Measurements from ENCODE around the gene KIN.

Gene KIN

GRCh38 chr10:7789390-7789789 is 1.6 kb upstream of the KIN start:
- peak overlapping the region; percentile 93 for H3K4me3 ChIP-seq (ENCODE audit: low read depth, low read length)
- H3K4me1 ChIP-seq (ENCODE audit: control insufficient read depth, insufficient read depth, low read length) = peaks cover 6% of the 10 kb centered on the region; the same call in 1 of the 2 replicates
- ChIA-PET POLR2A (interaction anchor here (0.7 to 2.9 kb wide), 4 partner anchors 11 to 175 kb away, joined by 3 to 19 read pairs (median 5); partner anchors contain the start of gene TAF3), CTCF (interaction anchor here (0.7 kb wide), 1 partner anchor 188 kb away, joined by 3 read pairs; no protein-coding TSS in a partner anchor)
- no peak overlapping the region for H3K27ac ChIP-seq (ENCODE audit: extremely low read depth, low read depth, low read length)
- TF ChIP-seq ZNF433 (tag by site-specific recombination; IDR thresholded peaks at IDR 0.05; ENCODE audit: low read depth) (no peak), FEZF1 (tag by site-specific recombination; IDR thresholded peaks at IDR 0.05) (peak; percentile 29; the same call in 1 of the 2 replicates), BCL11B (tag by site-specific recombination; IDR thresholded peaks at IDR 0.05; ENCODE audit: low read depth) (no peak), ZSCAN16 (tag by site-specific recombination; IDR thresholded peaks at IDR 0.05) (peak; percentile 92), SCRT2 (tag by site-specific recombination; IDR thresholded peaks at IDR 0.05) (peak; percentile 62), ZNF214 (tag by site-specific recombination; IDR thresholded peaks at IDR 0.05; ENCODE audit: borderline replicate concordance) (no peak), ZBTB7A (tag by site-specific recombination; IDR thresholded peaks at IDR 0.05; ENCODE audit: low read depth) (no peak), ZEB2 (tag by site-specific recombination; IDR thresholded peaks at IDR 0.05) (no peak), PRDM6 (tag by site-specific recombination; IDR thresholded peaks at IDR 0.05) (peak; percentile 20; the same call in 1 of the 2 replicates), ZNF660 (tag by site-specific recombination; IDR thresholded peaks at IDR 0.05) (0 out of 2 replicates have a peak, but pooled peaks have one; percentile 36), MZF1 (tag by site-specific recombination; IDR thresholded peaks at IDR 0.05; ENCODE audit: borderline replicate concordance) (0 out of 2 replicates have a peak, but pooled peaks have one; percentile 6), ZNF24 (tag by site-specific recombination; IDR thresholded peaks at IDR 0.05) (no peak), ZNF501 (tag by site-specific recombination; IDR thresholded peaks at IDR 0.05) (no peak), ZNF350 (tag by site-specific recombination; IDR thresholded peaks at IDR 0.05) (no peak), TCF7L2 (IDR thresholded peaks at IDR 0.05; ENCODE audit: borderline replicate concordance, low read depth, low read length) (no peak), ZBTB11 (tag by site-specific recombination; conservative IDR thresholded peaks at IDR 0.05; ENCODE audit: low read depth) (0 out of 2 replicates have a peak, but pooled peaks have one; percentile 14), ZNF624 (tag by site-specific recombination; IDR thresholded peaks at IDR 0.05) (no peak), ZNF548 (tag by site-specific recombination; IDR thresholded peaks at IDR 0.05) (no peak), IKZF3 (tag by site-specific recombination; IDR thresholded peaks at IDR 0.05) (peak; percentile 25; the same call in 1 of the 2 replicates), SP2 (tag by site-specific recombination; IDR thresholded peaks at IDR 0.05) (no peak), ZNF561 (tag by site-specific recombination; IDR thresholded peaks at IDR 0.05; ENCODE audit: borderline replicate concordance) (no peak), RBAK (tag by site-specific recombination; IDR thresholded peaks at IDR 0.05) (no peak), ZFP69B (tag by site-specific recombination; IDR thresholded peaks at IDR 0.05) (no peak), PRDM10 (tag by site-specific recombination; IDR thresholded peaks at IDR 0.05) (peak; percentile 68), ZBTB17 (tag by site-specific recombination; IDR thresholded peaks at IDR 0.05) (peak; percentile 40; the same call in 1 of the 2 replicates)
- peaks cover 7 to 34% of the 10 kb centered on the region in 2 experiments; a peak in 2 of 3 replicates for H3K36me3 ChIP-seq (ENCODE audit: control insufficient read depth in 2 of 2, insufficient read depth in 1 of 2, low read length in 2 of 2)
- H3K9me3 ChIP-seq (ENCODE audit: control insufficient read depth, insufficient read depth, low read depth, low read length) = no peaks in the 10 kb centered on the region
